Measurements from ENCODE around the gene CABYR. TPM values are rescaled to one million over a fixed set of nuclear protein-coding genes. Genes with fewer than 3 reads are reported as not detected.

Gene CABYR
- total and polyA plus RNA-seq, 4 donors = 3.4 to 5.5 (median 4.2) TPM; not detected in 1

DNA sequence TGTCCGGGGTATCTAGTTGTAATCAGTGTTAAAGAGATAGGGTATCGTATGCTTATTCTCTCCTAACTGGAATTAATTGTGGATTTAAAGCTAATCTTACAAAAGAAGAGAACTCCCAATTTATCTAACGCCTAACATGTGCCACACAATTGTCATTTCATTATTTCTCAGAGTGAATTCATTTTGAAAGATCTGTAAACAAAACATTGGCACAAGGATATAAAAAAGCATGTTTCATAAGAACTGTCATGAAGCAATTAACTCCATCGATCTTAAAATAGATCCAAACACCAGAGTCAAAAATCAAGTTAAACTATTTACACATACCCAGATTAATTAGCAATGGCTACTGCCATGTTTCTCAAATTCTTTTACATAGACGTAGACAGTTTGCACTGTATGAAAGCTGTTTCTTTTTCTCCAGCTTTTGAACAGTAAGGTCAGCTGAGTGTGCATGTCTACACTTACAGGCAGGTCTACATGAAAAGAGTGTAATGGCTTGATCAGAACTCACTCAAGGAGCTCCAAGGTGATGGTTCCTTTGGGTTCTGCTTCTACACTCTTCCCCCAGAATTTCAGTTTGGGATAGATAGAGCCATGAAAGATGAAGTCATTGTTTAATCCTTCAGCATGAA, 38.8 kb downstream of the CABYR start:
- Histone ChIP-seq H3K4me3 (ENCODE audit: low read length in 2 of 2) (no peak overlapping the region), H3K27ac (ENCODE audit: low read depth in 1 of 2, low read length in 2 of 2) (no peak overlapping the region), H3K9me3 (ENCODE audit: control insufficient read depth, low read length) (no peaks in the 10 kb centered on the region), H3K36me3 (ENCODE audit: control insufficient read depth in 1 of 2, insufficient read depth in 2 of 2, low read length in 1 of 2) (peaks cover 2 to 3% of the 10 kb centered on the region in 2 donors), H3K4me1 (ENCODE audit: control insufficient read depth in 1 of 2, insufficient read depth in 2 of 2, low read length in 2 of 2) (peaks cover 0 to 1% of the 10 kb centered on the region in 2 donors), H3K27me3 (ENCODE audit: control insufficient read depth in 1 of 2, insufficient read depth in 2 of 2, low read length in 1 of 2) (no peaks in the 10 kb centered on the region)
- intact Hi-C loops (cut with DNase I) = loop anchor here (2.0 to 10.0 kb wide), 3 partner anchors 95 to 307 kb away; no protein-coding TSS in a partner anchor
- DNase-seq (no peak), ATAC-seq (ENCODE audit: low FRiP score) (no peak)
- WGBS, 2 donors = 91 to 92% methylated on average over 5 of the region's 5 CpGs

GRCh38 chr18:24180048-24180447, 41.2 kb downstream of the CABYR start:
- Histone ChIP-seq H3K27ac (ENCODE audit: low read depth in 1 of 2, low read length in 2 of 2) (no peak overlapping the region), H3K9me3 (ENCODE audit: control insufficient read depth, low read length) (no peaks in the 10 kb centered on the region), H3K4me3 (ENCODE audit: low read length in 2 of 2) (no peak overlapping the region), H3K36me3 (ENCODE audit: control insufficient read depth in 1 of 2, insufficient read depth in 2 of 2, low read length in 1 of 2) (peaks cover 2 to 3% of the 10 kb centered on the region in 2 donors), H3K27me3 (ENCODE audit: control insufficient read depth in 1 of 2, insufficient read depth in 2 of 2, low read length in 1 of 2) (no peaks in the 10 kb centered on the region), H3K4me1 (ENCODE audit: control insufficient read depth in 1 of 2, insufficient read depth in 2 of 2, low read length in 2 of 2) (peaks cover 0 to 1% of the 10 kb centered on the region in 2 donors)
- intact Hi-C loops (cut with DNase I) = no loop called here
- DNase-seq (no peak), ATAC-seq (ENCODE audit: low FRiP score) (no peak)
- 89 to 93% methylated on average over 1 of the region's 1 CpG for WGBS, 2 donors

DNA sequence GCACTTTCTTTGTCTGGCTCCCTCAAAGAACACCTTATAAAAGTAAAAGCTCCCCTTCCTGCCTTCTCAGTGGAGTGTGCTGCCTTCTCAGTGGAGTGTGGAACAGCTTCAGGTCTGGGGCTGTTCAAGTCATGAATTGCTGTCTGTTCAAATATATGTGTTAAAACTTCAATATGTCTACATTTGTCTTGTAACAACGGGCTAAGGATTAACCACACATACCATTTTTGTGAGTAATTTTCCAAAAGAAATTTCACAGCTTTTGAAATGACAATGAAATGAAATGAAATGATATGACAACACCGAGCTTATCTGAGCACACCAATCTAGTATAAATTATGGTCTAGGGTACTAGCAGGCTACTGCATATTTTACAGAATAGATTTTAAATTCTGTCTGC, 42.9 kb downstream of the CABYR start:
- no peak for DNase-seq
- H3K4me3 ChIP-seq (ENCODE audit: low read length in 2 of 2) = no peak overlapping the region
- no peak for ATAC-seq (ENCODE audit: low FRiP score)
- peaks cover 2 to 3% of the 10 kb centered on the region in 2 donors for H3K36me3 ChIP-seq (ENCODE audit: control insufficient read depth in 1 of 2, insufficient read depth in 2 of 2, low read length in 1 of 2)
- intact Hi-C loops (cut with DNase I) = no loop called here
- no peak overlapping the region for H3K27ac ChIP-seq (ENCODE audit: low read depth in 1 of 2, low read length in 2 of 2)
- WGBS, 2 donors = 48 to 56% methylated on average over 2 of the region's 2 CpGs
- no peaks in the 10 kb centered on the region for H3K9me3 ChIP-seq (ENCODE audit: control insufficient read depth, low read length)
- H3K27me3 ChIP-seq (ENCODE audit: control insufficient read depth in 1 of 2, insufficient read depth in 2 of 2, low read length in 1 of 2) = no peaks in the 10 kb centered on the region
- peaks cover 0 to 1% of the 10 kb centered on the region in 2 donors for H3K4me1 ChIP-seq (ENCODE audit: control insufficient read depth in 1 of 2, insufficient read depth in 2 of 2, low read length in 2 of 2)

GRCh38 chr18:24185805-24186204, 46.9 kb downstream of the CABYR start:
- intact Hi-C loops (cut with DNase I) = no loop called here
- no peaks in the 10 kb centered on the region for H3K27me3 ChIP-seq (ENCODE audit: control insufficient read depth in 1 of 2, insufficient read depth in 2 of 2, low read length in 1 of 2)
- no peak overlapping the region for H3K4me3 ChIP-seq (ENCODE audit: low read length in 2 of 2)
- ATAC-seq (ENCODE audit: low FRiP score) = no peak
- 95 to 97% methylated on average over 7 of the region's 7 CpGs for WGBS, 2 donors
- H3K27ac ChIP-seq (ENCODE audit: low read depth in 1 of 2, low read length in 2 of 2) = no peak overlapping the region
- DNase-seq = no peak
- peaks cover 0 to 2% of the 10 kb centered on the region in 2 donors for H3K4me1 ChIP-seq (ENCODE audit: control insufficient read depth in 1 of 2, insufficient read depth in 2 of 2, low read length in 2 of 2)
- no peaks in the 10 kb centered on the region for H3K9me3 ChIP-seq (ENCODE audit: control insufficient read depth, low read length)
- H3K36me3 ChIP-seq (ENCODE audit: control insufficient read depth in 1 of 2, insufficient read depth in 2 of 2, low read length in 1 of 2) = no peaks in the 10 kb centered on the region

DNA sequence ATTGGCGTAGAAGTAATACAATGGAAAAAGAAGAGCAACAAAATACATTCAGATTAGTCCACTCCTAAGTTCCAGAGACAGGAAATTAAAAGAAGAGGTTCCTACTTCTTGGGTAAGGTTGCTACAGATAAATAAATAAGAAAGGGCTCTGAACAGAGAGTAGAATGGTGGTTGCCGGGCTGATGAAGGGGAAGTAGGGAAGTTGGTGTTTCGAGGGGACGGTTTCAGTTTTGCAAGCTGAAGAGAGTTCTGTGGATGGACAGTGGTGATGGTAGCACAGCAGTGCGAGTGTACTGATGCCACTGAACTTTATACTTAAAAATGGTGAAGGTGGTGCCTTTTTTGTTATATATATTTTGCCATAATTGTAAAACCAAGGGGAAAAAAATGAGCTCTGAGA, 48.2 kb downstream of the CABYR start:
- H3K27me3 ChIP-seq (ENCODE audit: control insufficient read depth in 1 of 2, insufficient read depth in 2 of 2, low read length in 1 of 2) = no peaks in the 10 kb centered on the region
- no peak for DNase-seq
- 93 to 96% methylated on average over 5 of the region's 5 CpGs for WGBS, 2 donors
- no peaks in the 10 kb centered on the region for H3K9me3 ChIP-seq (ENCODE audit: control insufficient read depth, low read length)
- peaks cover 0 to 2% of the 10 kb centered on the region in 2 donors for H3K4me1 ChIP-seq (ENCODE audit: control insufficient read depth in 1 of 2, insufficient read depth in 2 of 2, low read length in 2 of 2)
- H3K4me3 ChIP-seq (ENCODE audit: low read length in 2 of 2) = no peak overlapping the region
- ATAC-seq (ENCODE audit: low FRiP score) = no peak
- intact Hi-C loops (cut with DNase I) = no loop called here
- H3K27ac ChIP-seq (ENCODE audit: low read depth in 1 of 2, low read length in 2 of 2) = no peak overlapping the region
- H3K36me3 ChIP-seq (ENCODE audit: control insufficient read depth in 1 of 2, insufficient read depth in 2 of 2, low read length in 1 of 2) = no peaks in the 10 kb centered on the region

DNA sequence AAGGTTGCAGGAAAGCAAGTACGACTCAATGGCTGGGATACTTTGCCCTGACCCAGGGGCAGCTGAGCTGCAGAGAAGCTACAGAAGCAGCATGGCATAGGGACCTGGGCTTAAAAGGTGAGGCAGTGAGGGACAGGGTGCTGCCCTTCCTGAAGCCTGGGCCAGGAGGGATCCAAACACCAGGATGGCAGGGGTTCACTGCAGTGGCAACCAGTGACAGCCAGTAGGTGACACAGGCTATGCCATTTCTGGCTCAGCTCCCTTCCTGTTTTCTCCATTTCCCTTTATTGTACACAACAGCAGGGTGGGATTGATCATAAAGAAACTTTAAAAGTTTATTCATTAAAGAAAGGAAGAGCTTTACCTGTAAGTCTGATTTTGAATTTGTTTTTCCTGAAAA, 48.8 kb downstream of the CABYR start:
- H3K27ac ChIP-seq (ENCODE audit: low read depth in 1 of 2, low read length in 2 of 2) = no peak overlapping the region
- intact Hi-C loops (cut with DNase I) = no loop called here
- WGBS, 2 donors = 85 to 97% methylated on average over 1 of the region's 1 CpG
- H3K27me3 ChIP-seq (ENCODE audit: control insufficient read depth in 1 of 2, insufficient read depth in 2 of 2, low read length in 1 of 2) = no peaks in the 10 kb centered on the region
- no peaks in the 10 kb centered on the region for H3K9me3 ChIP-seq (ENCODE audit: control insufficient read depth, low read length)
- no peak for ATAC-seq (ENCODE audit: low FRiP score)
- DNase-seq = no peak
- H3K36me3 ChIP-seq (ENCODE audit: control insufficient read depth in 1 of 2, insufficient read depth in 2 of 2, low read length in 1 of 2) = no peaks in the 10 kb centered on the region
- peaks cover 0 to 2% of the 10 kb centered on the region in 2 donors for H3K4me1 ChIP-seq (ENCODE audit: control insufficient read depth in 1 of 2, insufficient read depth in 2 of 2, low read length in 2 of 2)
- no peak overlapping the region for H3K4me3 ChIP-seq (ENCODE audit: low read length in 2 of 2)

- H3K9me3 ChIP-seq (ENCODE audit: control insufficient read depth, low read length) = no peaks in the 10 kb centered on the region
- 65 to 73% methylated on average over 5 of the region's 5 CpGs for WGBS, 2 donors
- peaks cover 0 to 2% of the 10 kb centered on the region in 2 donors for H3K4me1 ChIP-seq (ENCODE audit: control insufficient read depth in 1 of 2, insufficient read depth in 2 of 2, low read length in 2 of 2)
- H3K4me3 ChIP-seq (ENCODE audit: low read length in 2 of 2) = no peak overlapping the region
- H3K27ac ChIP-seq (ENCODE audit: low read depth in 1 of 2, low read length in 2 of 2) = no peak overlapping the region
- no peak for ATAC-seq (ENCODE audit: low FRiP score)
- no peaks in the 10 kb centered on the region for H3K27me3 ChIP-seq (ENCODE audit: control insufficient read depth in 1 of 2, insufficient read depth in 2 of 2, low read length in 1 of 2)
- no peak for DNase-seq
- intact Hi-C loops (cut with DNase I) = no loop called here
- H3K36me3 ChIP-seq (ENCODE audit: control insufficient read depth in 1 of 2, insufficient read depth in 2 of 2, low read length in 1 of 2) = no peaks in the 10 kb centered on the region
Observed at GRCh38 chr18:24188120-24188519, 49.3 kb downstream of the CABYR start.

DNA sequence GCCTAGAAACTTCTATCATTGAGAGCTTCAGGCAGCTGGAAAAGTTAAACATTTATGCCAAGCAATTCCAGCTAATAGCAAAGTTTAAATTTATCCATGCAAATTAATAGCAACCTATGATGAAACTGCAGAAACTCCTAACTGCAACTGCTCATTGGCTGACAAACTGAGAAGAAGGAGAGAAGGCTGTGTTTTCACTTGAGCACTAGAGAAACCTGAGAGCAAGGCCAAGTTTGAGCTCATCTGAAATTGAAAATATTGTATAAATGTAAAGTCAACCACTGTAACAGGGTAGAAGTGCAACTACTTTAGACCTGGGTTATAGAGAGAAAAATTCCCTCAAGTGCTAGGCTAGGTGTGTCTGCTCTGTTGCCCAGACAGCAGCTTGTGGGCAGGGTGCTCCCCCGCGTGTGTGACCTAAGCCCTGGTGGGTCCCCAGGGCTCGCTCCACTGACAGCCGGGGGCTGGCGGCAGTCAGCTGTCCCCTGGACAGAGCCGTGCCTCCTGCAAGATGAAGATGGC, 50.2 kb downstream of the CABYR start:
- ATAC-seq (ENCODE audit: low FRiP score) (peak; percentile 36), DNase-seq (no peak)
- Histone ChIP-seq H3K27ac (ENCODE audit: low read depth in 1 of 2, low read length in 2 of 2) (no peak overlapping the region), H3K4me1 (ENCODE audit: control insufficient read depth in 1 of 2, insufficient read depth in 2 of 2, low read length in 2 of 2) (peaks cover 0 to 2% of the 10 kb centered on the region in 2 donors), H3K9me3 (ENCODE audit: control insufficient read depth, low read length) (no peaks in the 10 kb centered on the region), H3K27me3 (ENCODE audit: control insufficient read depth in 1 of 2, insufficient read depth in 2 of 2, low read length in 1 of 2) (no peaks in the 10 kb centered on the region), H3K36me3 (ENCODE audit: control insufficient read depth in 1 of 2, insufficient read depth in 2 of 2, low read length in 1 of 2) (no peaks in the 10 kb centered on the region), H3K4me3 (ENCODE audit: low read length in 2 of 2) (no peak overlapping the region)
- intact Hi-C loops (cut with DNase I) = no loop called here
- 70 to 80% methylated on average over 6 of the region's 6 CpGs for WGBS, 2 donors

- Histone ChIP-seq H3K27ac (ENCODE audit: low read depth in 1 of 2, low read length in 2 of 2) (no peak overlapping the region), H3K36me3 (ENCODE audit: control insufficient read depth in 1 of 2, insufficient read depth in 2 of 2, low read length in 1 of 2) (no peaks in the 10 kb centered on the region), H3K27me3 (ENCODE audit: control insufficient read depth in 1 of 2, insufficient read depth in 2 of 2, low read length in 1 of 2) (no peaks in the 10 kb centered on the region), H3K4me3 (ENCODE audit: low read length in 2 of 2) (no peak overlapping the region), H3K9me3 (ENCODE audit: control insufficient read depth, low read length) (no peaks in the 10 kb centered on the region), H3K4me1 (ENCODE audit: control insufficient read depth in 1 of 2, insufficient read depth in 2 of 2, low read length in 2 of 2) (peaks cover 0 to 2% of the 10 kb centered on the region in 2 donors)
- WGBS, 2 donors = 94 to 97% methylated on average over 15 of the region's 15 CpGs
- intact Hi-C loops (cut with DNase I) = no loop called here
- DNase-seq = no peak
- no peak for ATAC-seq (ENCODE audit: low FRiP score)
Observed at GRCh38 chr18:24189664-24190346, 50.9 kb downstream of the CABYR start.

Data from aorta (tissue), 5 donors.